Adipose tissue (tissue), 3 donors: ENCODE results near the gene CCDC183. TPM values are rescaled to one million over a fixed set of nuclear protein-coding genes. Genes with fewer than 3 reads are reported as not detected.
"Not testable (repeated sequence)": the region's sequence is repeated elsewhere in the genome, so short reads cannot be mapped to it uniquely, and the experiment has no call there.

Source experiments
- H3K27ac ChIP-seq: one replicate; pipeline ENCODE4 v1.5.1; 2013; ENCODE audit warnings: low read depth, low read length
- WGBS, 3 donors: extraction: QIAGEN DNeasy Blood & Tissue Kit; methylation state at CpG; one replicate each; pipeline ENCODE4 v1.1.7; 2013; 5-methylcytosine and 5-hydroxymethylcytosine counted together
- polyA plus RNA-seq, 3 donors: library from polyadenylated mRNA; stranded (reverse); fragments of 200-250 nt; gene quantifications; one replicate each; pipeline ENCODE4 v1.2.3, GENCODE V29; 2013
- donor health status: healthy with polysubstance abuse.
- donor health status: Bipolar disorder and iron deficiency.
- donor health status: healthy.

Gene CCDC183
- polyA plus RNA-seq, 3 donors, result 0.42 to 3.1 (median 0.79) TPM

- WGBS, 3 donors, result 80 to 88% (median 87%) methylated on average over 25 to 27 of the region's 27 CpGs
Observed at GRCh38 chr9:136759436-136760325, 36.5 kb upstream of the CCDC183 start.

GRCh38 chr9:136760424-136760823, 35.7 kb upstream of the CCDC183 start:
- WGBS, 3 donors, result 61 to 71% (median 67%) methylated on average over 22 to 25 of the region's 25 CpGs

More at GRCh38 chr9:136759436-136760325, 36.5 kb upstream of the CCDC183 start:
- no peak overlapping the region for H3K27ac ChIP-seq

GRCh38 chr9:136760834-136761544, 35.1 kb upstream of the CCDC183 start:
- WGBS, 3 donors, result 38 to 44% (median 43%) methylated on average over 22 of the region's 22 CpGs
- H3K27ac ChIP-seq, result not testable (repeated sequence)

More at GRCh38 chr9:136760424-136760823, 35.7 kb upstream of the CCDC183 start:
- no peak overlapping the region for H3K27ac ChIP-seq

GRCh38 chr9:136761545-136761981, 34.6 kb upstream of the CCDC183 start:
- WGBS, 3 donors, result 72 to 85% (median 78%) methylated on average over 13 of the region's 13 CpGs
- H3K27ac ChIP-seq, result no peak overlapping the region

GRCh38 chr9:136762221-136762691, 33.9 kb upstream of the CCDC183 start:
- WGBS, 3 donors, result 76 to 84% (median 78%) methylated on average over 17 of the region's 17 CpGs
- H3K27ac ChIP-seq, result no peak overlapping the region

GRCh38 chr9:136762915-136763648, 33.1 kb upstream of the CCDC183 start:
- 17 to 21% (median 19%) methylated on average over 26 to 37 of the region's 37 CpGs for WGBS, 3 donors

GRCh38 chr9:136763649-136764035, 32.5 kb upstream of the CCDC183 start:
- H3K27ac ChIP-seq, result no peak overlapping the region
- WGBS, 3 donors, result 82 to 91% (median 88%) methylated on average over 14 of the region's 14 CpGs

More at GRCh38 chr9:136762915-136763648, 33.1 kb upstream of the CCDC183 start:
- H3K27ac ChIP-seq, result no peak overlapping the region

GRCh38 chr9:136764301-136764891, 31.7 kb upstream of the CCDC183 start, which contains the start of gene LCN15:
Gene LCN15 (minus strand): TSS chr9:136764518. CDS start chr9:136764488, 30 bp downstream.
- H3K27ac ChIP-seq, result no peak within 1 kb of the TSS
- 71 to 75% (median 72%) methylated on average over 14 of the region's 14 CpGs for WGBS, 3 donors

- H3K27ac ChIP-seq, result no peak overlapping the region
- 85 to 90% (median 89%) methylated on average over 14 of the region's 14 CpGs for WGBS, 3 donors
Observed at GRCh38 chr9:136765041-136765440, 31.1 kb upstream of the CCDC183 start.

- not testable (repeated sequence) for H3K27ac ChIP-seq
Observed at GRCh38 chr9:136765745-136766409, 30.3 kb upstream of the CCDC183 start.

GRCh38 chr9:136766410-136767120, 29.6 kb upstream of the CCDC183 start:
- 43 to 46% (median 44%) methylated on average over 15 to 18 of the region's 18 CpGs for WGBS, 3 donors
- H3K27ac ChIP-seq, result not testable (repeated sequence)

More at GRCh38 chr9:136765745-136766409, 30.3 kb upstream of the CCDC183 start:
- 77 to 85% (median 80%) methylated on average over 14 of the region's 14 CpGs for WGBS, 3 donors

- 6 to 11% (median 7%) methylated on average over 15 to 16 of the region's 16 CpGs for WGBS, 3 donors
- no peak overlapping the region for H3K27ac ChIP-seq
Observed at GRCh38 chr9:136769710-136770191, 26.4 kb upstream of the CCDC183 start.

GRCh38 chr9:136771907-136772415, 24.2 kb upstream of the CCDC183 start:
- H3K27ac ChIP-seq, result no peak overlapping the region
- WGBS, 3 donors, result 71 to 79% (median 78%) methylated on average over 3 of the region's 3 CpGs

GRCh38 chr9:136773386-136774044, 22.6 kb upstream of the CCDC183 start:
- 72 to 81% (median 77%) methylated on average over 7 of the region's 7 CpGs for WGBS, 3 donors
- no peak overlapping the region for H3K27ac ChIP-seq

- WGBS, 3 donors, result 89 to 95% (median 90%) methylated on average over 12 of the region's 12 CpGs
- no peak overlapping the region for H3K27ac ChIP-seq
Observed at GRCh38 chr9:136774416-136775045, 21.6 kb upstream of the CCDC183 start.

- 81 to 90% (median 82%) methylated on average over 6 of the region's 6 CpGs for WGBS, 3 donors
- H3K27ac ChIP-seq, result no peak overlapping the region
Observed at GRCh38 chr9:136775191-136775590, 20.9 kb upstream of the CCDC183 start.
